Measurements from ENCODE around the gene P2RX7. TPM values are rescaled to one million over a fixed set of nuclear protein-coding genes. Genes with fewer than 3 reads are reported as not detected.

Gene P2RX7
- total and polyA plus RNA-seq, 2 donors (not counting 3 experiments of a cell fraction or from before 2014, with no cell fraction given) = 1.3 to 8.1 TPM

DNA sequence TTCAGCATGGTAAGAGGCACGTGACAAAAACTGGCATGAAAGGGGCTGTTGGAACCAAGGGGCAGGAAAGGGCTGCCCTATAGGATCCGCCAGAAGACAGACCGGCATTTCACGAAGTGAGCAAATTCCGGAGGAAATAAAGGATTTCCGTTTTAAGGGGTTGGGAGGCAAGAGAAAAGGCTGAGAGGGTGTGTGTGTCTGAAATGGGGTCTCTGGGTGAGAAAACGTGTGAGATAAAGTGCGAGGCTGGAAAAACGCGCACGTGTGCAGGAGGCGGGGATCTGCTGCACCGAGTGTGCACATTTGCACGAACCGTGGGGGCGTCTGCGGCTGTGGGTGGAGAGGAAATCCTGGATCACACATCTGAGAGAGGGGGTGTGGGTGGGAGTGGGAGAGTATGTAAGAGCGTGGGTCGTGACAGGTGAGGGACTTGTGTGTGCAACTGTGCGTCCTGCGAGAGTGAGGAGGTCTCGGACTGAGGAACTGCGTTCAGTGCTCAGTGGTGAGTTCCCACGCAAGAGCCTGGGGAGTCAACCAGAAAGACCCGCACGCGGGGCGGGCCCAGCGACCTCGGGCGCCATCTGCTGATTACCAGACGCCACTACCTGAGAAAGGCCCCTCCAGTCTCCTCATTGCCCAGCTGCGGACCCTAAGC lies 37.0 kb upstream of the P2RX7 start:
- BruUV-seq (replicated peaks) = no TSS peak
- TF ChIP-seq MYC (IDR thresholded peaks at IDR 0.05; ENCODE audit: low read depth, low read length) = peak; percentile 26
- TF ChIP-seq JUN (IDR thresholded peaks at IDR 0.05; ENCODE audit: borderline replicate concordance, insufficient read depth, insufficient read length, low read depth) = peak; percentile 41
- no peak for TF ChIP-seq POLR2A (IDR thresholded peaks at IDR 0.05; ENCODE audit: low read depth, low read length)
- TF ChIP-seq, protein P1, sequence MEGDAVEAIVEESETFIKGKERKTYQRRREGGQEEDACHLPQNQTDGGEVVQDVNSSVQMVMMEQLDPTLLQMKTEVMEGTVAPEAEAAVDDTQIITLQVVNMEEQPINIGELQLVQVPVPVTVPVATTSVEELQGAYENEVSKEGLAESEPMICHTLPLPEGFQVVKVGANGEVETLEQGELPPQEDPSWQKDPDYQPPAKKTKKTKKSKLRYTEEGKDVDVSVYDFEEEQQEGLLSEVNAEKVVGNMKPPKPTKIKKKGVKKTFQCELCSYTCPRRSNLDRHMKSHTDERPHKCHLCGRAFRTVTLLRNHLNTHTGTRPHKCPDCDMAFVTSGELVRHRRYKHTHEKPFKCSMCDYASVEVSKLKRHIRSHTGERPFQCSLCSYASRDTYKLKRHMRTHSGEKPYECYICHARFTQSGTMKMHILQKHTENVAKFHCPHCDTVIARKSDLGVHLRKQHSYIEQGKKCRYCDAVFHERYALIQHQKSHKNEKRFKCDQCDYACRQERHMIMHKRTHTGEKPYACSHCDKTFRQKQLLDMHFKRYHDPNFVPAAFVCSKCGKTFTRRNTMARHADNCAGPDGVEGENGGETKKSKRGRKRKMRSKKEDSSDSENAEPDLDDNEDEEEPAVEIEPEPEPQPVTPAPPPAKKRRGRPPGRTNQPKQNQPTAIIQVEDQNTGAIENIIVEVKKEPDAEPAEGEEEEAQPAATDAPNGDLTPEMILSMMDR (IDR thresholded peaks at IDR 0.05; ENCODE audit: extremely low read depth in 1 of 2, insufficient read depth in 1 of 2, low read depth in 1 of 2, low read length in 2 of 2) = peak; percentile 76 to 97
- peak; percentile 63 for TF ChIP-seq FOS (IDR thresholded peaks at IDR 0.05; ENCODE audit: borderline replicate concordance, insufficient read depth, low read length)
- TF ChIP-seq POLR2AphosphoS5 (IDR thresholded peaks at IDR 0.05; ENCODE audit: insufficient read depth, low read depth, low read length) = peak; percentile 69
- TF ChIP-seq, protein P2, sequence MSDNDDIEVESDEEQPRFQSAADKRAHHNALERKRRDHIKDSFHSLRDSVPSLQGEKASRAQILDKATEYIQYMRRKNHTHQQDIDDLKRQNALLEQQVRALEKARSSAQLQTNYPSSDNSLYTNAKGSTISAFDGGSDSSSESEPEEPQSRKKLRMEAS (IDR thresholded peaks at IDR 0.05; ENCODE audit: insufficient read depth, insufficient read length) = peak; percentile 80
- TF ChIP-seq EZH2 (IDR thresholded peaks at IDR 0.05; ENCODE audit: borderline replicate concordance, low read depth, low read length, severe bottlenecking) = no peak
- no peak for TF ChIP-seq GATA2 (IDR thresholded peaks at IDR 0.05; ENCODE audit: insufficient read depth, insufficient read length, low read depth, low read length)
- intact Hi-C loops (cut with micrococcal nuclease) = loop anchor here (1.0 to 10.0 kb wide), 6 partner anchors 15 to 513 kb away; partner anchors contain the start of genes CABP1 and POP5
- Histone ChIP-seq H3K4me3 (replicated peaks in 1 of 3; ENCODE audit: insufficient read depth in 1 of 3, low read depth in 1 of 3, low read length in 3 of 3) (peak overlapping the region in 2 of 3 experiments; percentile 6 to 11), H3K27me3 (ENCODE audit: control insufficient read depth in 2 of 2, insufficient read depth in 2 of 2, low read length in 2 of 2) (no peaks in the 10 kb centered on the region), H3K4me1 (ENCODE audit: control insufficient read depth, extremely low read depth, insufficient read depth, low read length) (peaks cover 13% of the 10 kb centered on the region), H3K27ac (ENCODE audit: insufficient read depth, low read depth, low read length) (peak overlapping the region; percentile 82), H3K9me1 (replicated peaks; ENCODE audit: control insufficient read depth, extremely low read depth, insufficient read depth, low read length) (no peaks in the 10 kb centered on the region), H3K9me3 (replicated peaks; ENCODE audit: control insufficient read depth, insufficient read depth, low read length) (no peaks in the 10 kb centered on the region), H2AFZ (ENCODE audit: low read depth, low read length) (peak overlapping the region; percentile 41), H4K20me1 (replicated peaks; ENCODE audit: control insufficient read depth, extremely low read depth, insufficient read depth, low read length) (no peaks in the 10 kb centered on the region), H3K79me2 (ENCODE audit: control insufficient read depth, insufficient read depth, low read length) (no peaks in the 10 kb centered on the region), H3K36me3 (ENCODE audit: control insufficient read depth in 2 of 2, extremely low read depth in 1 of 2, insufficient read depth in 2 of 2, low read length in 2 of 2) (no peaks in the 10 kb centered on the region), H3K4me2 (ENCODE audit: insufficient read depth, low read length) (peak overlapping the region; percentile 43), H3K9ac (replicated peaks; ENCODE audit: extremely low read depth, insufficient read depth, low read length) (peak overlapping the region; percentile 59)
- peak; percentile 98 for FAIRE-seq
- ChIA-PET CTCF (interaction anchor here (0.8 to 6.6 kb wide), 11 partner anchors 11 to 143 kb away, joined by 3 to 48 read pairs (median 4); no protein-coding TSS in a partner anchor), POLR2A (no interaction called here)
- dilution Hi-C loops (cut with MboI; ENCODE audit: extremely low pct_ligation_motif_present, low sequenced_read_pairs) = no loop called here
- DNase-seq (ENCODE audit: low read depth, low spot score) = peak; percentile 83

All from endothelial cell of umbilical vein (primary cell).